Epithelial cell of proximal tubule (primary cell): ENCODE data around the gene MYB. TPM values are rescaled to one million over a fixed set of nuclear protein-coding genes. Genes with fewer than 3 reads are reported as not detected.

Experiments
- DNase-seq: peaks from one replicate; pipeline ENCODE4 v3.0.0-alpha.2; 2011; ENCODE audit warnings: low read depth
- H3K4me3 ChIP-seq: 2 replicates; pipeline ENCODE4 v1.5.1; 2011; ENCODE audit warnings: low read depth, mild to moderate bottlenecking, low read length
- CTCF ChIP-seq: conservative IDR thresholded peaks from 2 replicates; pipeline ENCODE4 v1.5.1; 2012; ENCODE audit warnings: low read depth, mild to moderate bottlenecking, low read length
- total RNA-seq: library from RNA; depleted of rRNA; stranded (reverse); fragments of >200 nt; gene quantifications from 2 replicates; pipeline ENCODE4 v1.2.3, GENCODE V29; 2015

The MYB gene
- total RNA-seq, 1 donor from 2014 or later, result 1.4 TPM

- TF ChIP-seq CTCF, result no peak
- DNase-seq, result no peak
- H3K4me3 ChIP-seq, result no peak overlapping the region
Observed at GRCh38 chr6:135189344-135189743, 8.2 kb downstream of the MYB start.

- no peak for DNase-seq
- no peak overlapping the region for H3K4me3 ChIP-seq
- no peak for TF ChIP-seq CTCF
Observed at GRCh38 chr6:135191508-135192255, 10.6 kb downstream of the MYB start.

- no peak for TF ChIP-seq CTCF
- no peak for DNase-seq
- no peak overlapping the region for H3K4me3 ChIP-seq
Observed at GRCh38 chr6:135192256-135193174, 11.4 kb downstream of the MYB start.

- no peak for TF ChIP-seq CTCF
- H3K4me3 ChIP-seq, result no peak overlapping the region
- DNase-seq, result no peak
Observed at GRCh38 chr6:135193221-135193620, 12.1 kb downstream of the MYB start.

GRCh38 chr6:135195041-135195440 lies 13.9 kb downstream of the MYB start:
- no peak overlapping the region for H3K4me3 ChIP-seq
- no peak for DNase-seq
- TF ChIP-seq CTCF, result no peak

- TF ChIP-seq CTCF, result no peak
- no peak overlapping the region for H3K4me3 ChIP-seq
- DNase-seq, result no peak
Observed at GRCh38 chr6:135195522-135195921, 14.4 kb downstream of the MYB start.
